GM12892 (cell line): ENCODE measurements around the gene MRPS18A.

Experiments
- POLR2A ChIP-seq: IDR thresholded peaks from 2 replicates; pipeline ENCODE4 v1.6.1; 2011; ENCODE audit warnings: low read depth, low read length, control low read depth
- POLR2AphosphoS5 ChIP-seq: IDR thresholded peaks from 2 replicates; pipeline ENCODE4 v1.6.1; 2011; ENCODE audit warnings: low read depth, low read length, control low read depth
- TAF1 ChIP-seq: IDR thresholded peaks from 2 replicates; pipeline ENCODE4 v1.6.1; 2011; ENCODE audit warnings: low read depth, mild to moderate bottlenecking, control low read depth, low read length, borderline replicate concordance

DNA sequence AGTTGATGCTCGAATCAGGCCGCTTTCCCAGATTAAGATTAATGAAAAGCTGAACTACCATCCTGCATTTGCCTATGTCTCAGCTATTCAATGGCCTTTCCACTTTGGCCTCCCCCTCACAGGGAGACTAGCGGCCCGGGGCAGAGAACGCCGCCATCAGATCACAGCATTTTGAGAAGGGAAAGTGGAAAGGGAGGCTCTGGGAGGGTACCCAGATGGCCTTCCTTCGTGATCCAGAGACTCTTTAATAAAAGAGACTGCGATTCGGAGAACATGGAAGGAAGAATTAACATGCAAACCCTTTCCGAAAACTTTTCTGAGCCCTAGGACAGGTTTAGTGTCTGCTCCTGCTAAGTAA lies 533 bp downstream of the MRPS18A start:
- TF ChIP-seq POLR2AphosphoS5 (no peak), POLR2A (no peak), TAF1 (no peak)
